ENCODE data around the gene HDAC4. TPM values are rescaled to one million over a fixed set of nuclear protein-coding genes. Genes with fewer than 3 reads are reported as not detected.

HDAC4 gene
- total RNA-seq, 1 experiment from 2014 or later, result 32.0 TPM

DNA sequence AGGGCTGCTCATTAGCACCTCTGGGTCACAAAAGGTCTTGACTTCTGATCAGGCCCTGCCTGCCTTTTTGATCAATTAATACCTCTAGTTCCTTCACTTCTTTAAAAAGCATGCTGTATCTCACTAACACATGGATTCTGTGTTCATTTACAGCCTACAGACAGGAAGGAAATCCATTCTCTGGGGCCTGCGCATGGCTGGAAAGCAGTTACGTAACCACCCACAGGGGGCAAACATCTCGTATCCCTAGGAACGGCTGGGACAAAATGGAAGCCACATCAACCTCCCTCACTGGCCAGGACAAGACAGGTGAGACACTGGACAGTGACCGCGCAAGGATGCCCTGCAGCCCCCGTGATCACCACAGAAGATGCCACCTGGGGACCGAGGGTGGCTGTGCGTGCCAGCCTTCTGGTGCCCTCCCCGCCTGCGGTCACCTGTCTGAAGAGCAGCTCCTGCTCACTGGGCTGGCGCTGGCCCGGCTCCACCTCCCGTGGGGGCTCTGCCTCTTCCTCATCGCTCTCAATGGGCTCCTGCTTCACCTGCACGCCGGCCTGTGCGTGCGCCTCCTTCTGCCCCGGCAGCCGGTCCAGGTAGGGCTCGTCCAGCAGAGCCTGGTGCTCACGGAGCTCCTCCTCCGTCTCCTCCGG lies 286.1 kb downstream of the HDAC4 start:
- Histone ChIP-seq H3K79me2 (ENCODE audit: insufficient read depth, low read length) (no peaks in the 10 kb centered on the region), H3K9ac (ENCODE audit: extremely low read depth, insufficient read length, low read length) (no peak overlapping the region), H3T11ph (ENCODE audit: low read length) (no peak overlapping the region), H2BK5ac (ENCODE audit: insufficient read length, low read length) (no peak overlapping the region), H3K4ac (ENCODE audit: low read depth, low read length) (no peak overlapping the region), H2BK15ac (ENCODE audit: low read depth, low read length) (no peak overlapping the region), H3K4me2 (ENCODE audit: insufficient read depth, insufficient read length, low read length) (no peak overlapping the region), H4K5ac (ENCODE audit: insufficient read length, low read depth, low read length) (no peak overlapping the region), H2BK12ac (ENCODE audit: insufficient read length, low read depth, low read length) (no peak overlapping the region), H2AFZ (ENCODE audit: low read length) (no peak overlapping the region), H3K23me2 (ENCODE audit: insufficient read length, low read depth, low read length, poor library complexity, severe bottlenecking) (no peaks in the 10 kb centered on the region), H4K91ac (ENCODE audit: insufficient read length, low read depth, low read length) (no peak overlapping the region), H3K23ac (ENCODE audit: insufficient read length, low read depth, low read length) (no peak overlapping the region), H3K27me3 (ENCODE audit: insufficient read depth, low read length) (no peaks in the 10 kb centered on the region), H2AK5ac (ENCODE audit: insufficient read length, low read length) (no peak overlapping the region), H2BK120ac (ENCODE audit: low read depth, low read length, poor library complexity, severe bottlenecking) (no peak overlapping the region), H3K56ac (ENCODE audit: insufficient read length, low read depth, low read length) (no peak overlapping the region), H3K18ac (ENCODE audit: insufficient read length, low read depth, low read length) (no peak overlapping the region), H2BK20ac (ENCODE audit: low read depth, low read length, poor library complexity, severe bottlenecking) (no peak overlapping the region), H3K14ac (ENCODE audit: insufficient read depth, low read length) (no peak overlapping the region), H3K4me1 (ENCODE audit: insufficient read depth, low read length) (no peaks in the 10 kb centered on the region), H3K27ac (ENCODE audit: insufficient read length, low read depth, low read length) (no peak overlapping the region), H3K9me3 (ENCODE audit: control insufficient read depth, low read depth, low read length) (no peaks in the 10 kb centered on the region), H4K20me1 (ENCODE audit: control insufficient read depth, insufficient read depth, insufficient read length) (no peaks in the 10 kb centered on the region), H4K8ac (replicated peaks; ENCODE audit: insufficient read length, low read depth, low read length) (no peak overlapping the region), H3K79me1 (ENCODE audit: insufficient read depth, low read depth, low read length, poor library complexity, severe bottlenecking) (no peaks in the 10 kb centered on the region)
- TF ChIP-seq, protein P1, sequence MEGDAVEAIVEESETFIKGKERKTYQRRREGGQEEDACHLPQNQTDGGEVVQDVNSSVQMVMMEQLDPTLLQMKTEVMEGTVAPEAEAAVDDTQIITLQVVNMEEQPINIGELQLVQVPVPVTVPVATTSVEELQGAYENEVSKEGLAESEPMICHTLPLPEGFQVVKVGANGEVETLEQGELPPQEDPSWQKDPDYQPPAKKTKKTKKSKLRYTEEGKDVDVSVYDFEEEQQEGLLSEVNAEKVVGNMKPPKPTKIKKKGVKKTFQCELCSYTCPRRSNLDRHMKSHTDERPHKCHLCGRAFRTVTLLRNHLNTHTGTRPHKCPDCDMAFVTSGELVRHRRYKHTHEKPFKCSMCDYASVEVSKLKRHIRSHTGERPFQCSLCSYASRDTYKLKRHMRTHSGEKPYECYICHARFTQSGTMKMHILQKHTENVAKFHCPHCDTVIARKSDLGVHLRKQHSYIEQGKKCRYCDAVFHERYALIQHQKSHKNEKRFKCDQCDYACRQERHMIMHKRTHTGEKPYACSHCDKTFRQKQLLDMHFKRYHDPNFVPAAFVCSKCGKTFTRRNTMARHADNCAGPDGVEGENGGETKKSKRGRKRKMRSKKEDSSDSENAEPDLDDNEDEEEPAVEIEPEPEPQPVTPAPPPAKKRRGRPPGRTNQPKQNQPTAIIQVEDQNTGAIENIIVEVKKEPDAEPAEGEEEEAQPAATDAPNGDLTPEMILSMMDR (conservative IDR thresholded peaks at IDR 0.05), result peak; percentile 19; the same call in 1 of the 3 replicates
- Mint-ChIP-seq H3K9me3 (no peaks in the 10 kb centered on the region), H3K4me3 (no peak overlapping the region), H3K4me1 (no peaks in the 10 kb centered on the region), H3K27me3 (ENCODE audit: low read depth) (no peaks in the 10 kb centered on the region), H3K36me3 (ENCODE audit: insufficient read depth in 1 of 3, low read depth in 3 of 3) (peaks cover 3 to 6% (median 3%) of the 10 kb centered on the region in 3 experiments; a peak in 5 of 7 replicates), H3K27ac (no peak overlapping the region; a peak in 1 of 7 replicates)
- WGBS (ENCODE audit: extremely low coverage, insufficient read length, low lambda C conversion rate), result no CpG with 5 or more reads among the region's 25 CpGs
- DNase-seq, result no peak
